BJ (cell line): ENCODE results near the gene SEC23IP. TPM values are rescaled to one million over a fixed set of nuclear protein-coding genes. Genes with fewer than 3 reads are reported as not detected.

ENCODE experiments used
- CTCF ChIA-PET: fragments of 350-600 bp; formaldehyde crosslinking; extraction: SDS; loops from one replicate; lab custom pipeline; 2021; ENCODE audit warnings: antibody characterized with exemption, inconsistent platforms; lab: Yijun Ruan, JAX
- POLR2A ChIA-PET: fragments of 300-600 bp; sonication (Branson Sonifier 250); formaldehyde crosslinking; extraction: SDS; loops from one replicate; lab custom pipeline; 2021; ENCODE audit warnings: antibody characterized with exemption; lab: Charles Lee
- DNase-seq: peaks from one replicate; pipeline ENCODE4 v3.0.0-alpha.2; 2011; ENCODE audit warnings: low read depth
- H3K27me3 ChIP-seq: 2 replicates; pipeline ENCODE4 v1.6.0; 2011; ENCODE audit warnings: low read length; ENCODE audit not compliant: control insufficient read depth, insufficient read depth
- H3K36me3 ChIP-seq: 2 replicates; pipeline ENCODE4 v1.5.1; 2011; ENCODE audit warnings: low read length; ENCODE audit not compliant: control insufficient read depth, insufficient read depth
- H3K4me3 ChIP-seq: 2 replicates; pipeline ENCODE4 v1.5.1; 2011; ENCODE audit warnings: low read depth, mild to moderate bottlenecking, control low read depth, low read length
- polyA plus RNA-seq: library from polyadenylated mRNA; depleted of rRNA; stranded (reverse); fragments of >200 nt; gene quantifications from 2 replicates; pipeline ENCODE4 v1.2.3, GENCODE V29; 2011
- TF ChIP-seq, protein P1 (sequence below): IDR thresholded peaks from 2 replicates; pipeline ENCODE4 v1.5.1; 2011; ENCODE audit warnings: low read depth, mild to moderate bottlenecking, control low read depth, inconsistent platforms, low read length, moderate library complexity; ENCODE audit not compliant: insufficient read depth

SEC23IP gene
- polyA plus RNA-seq, 1 experiment = 42.2 TPM

DNA sequence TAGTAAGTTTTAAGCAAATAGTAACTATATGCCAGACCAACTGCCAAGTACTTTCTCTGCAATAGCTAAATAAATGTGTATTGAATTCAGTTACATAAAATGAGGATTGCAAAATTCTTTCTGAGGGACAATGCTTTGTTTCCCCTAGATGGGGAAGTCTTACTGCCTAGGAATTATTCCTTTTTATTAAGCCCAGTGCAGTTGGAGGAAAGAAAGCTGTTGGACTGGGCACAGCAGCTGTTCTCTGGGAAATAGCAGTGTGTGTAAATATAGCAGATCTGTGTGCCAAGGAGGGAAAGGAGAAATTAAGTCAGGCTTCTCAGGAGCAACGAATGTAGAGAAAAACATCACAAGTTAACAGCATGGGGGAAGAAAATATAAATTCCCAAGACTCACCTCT, 77.1 kb downstream of the SEC23IP start:
- Histone ChIP-seq H3K36me3 (no peaks in the 10 kb centered on the region), H3K4me3 (no peak overlapping the region), H3K27me3 (no peaks in the 10 kb centered on the region)
- TF ChIP-seq, protein P1, sequence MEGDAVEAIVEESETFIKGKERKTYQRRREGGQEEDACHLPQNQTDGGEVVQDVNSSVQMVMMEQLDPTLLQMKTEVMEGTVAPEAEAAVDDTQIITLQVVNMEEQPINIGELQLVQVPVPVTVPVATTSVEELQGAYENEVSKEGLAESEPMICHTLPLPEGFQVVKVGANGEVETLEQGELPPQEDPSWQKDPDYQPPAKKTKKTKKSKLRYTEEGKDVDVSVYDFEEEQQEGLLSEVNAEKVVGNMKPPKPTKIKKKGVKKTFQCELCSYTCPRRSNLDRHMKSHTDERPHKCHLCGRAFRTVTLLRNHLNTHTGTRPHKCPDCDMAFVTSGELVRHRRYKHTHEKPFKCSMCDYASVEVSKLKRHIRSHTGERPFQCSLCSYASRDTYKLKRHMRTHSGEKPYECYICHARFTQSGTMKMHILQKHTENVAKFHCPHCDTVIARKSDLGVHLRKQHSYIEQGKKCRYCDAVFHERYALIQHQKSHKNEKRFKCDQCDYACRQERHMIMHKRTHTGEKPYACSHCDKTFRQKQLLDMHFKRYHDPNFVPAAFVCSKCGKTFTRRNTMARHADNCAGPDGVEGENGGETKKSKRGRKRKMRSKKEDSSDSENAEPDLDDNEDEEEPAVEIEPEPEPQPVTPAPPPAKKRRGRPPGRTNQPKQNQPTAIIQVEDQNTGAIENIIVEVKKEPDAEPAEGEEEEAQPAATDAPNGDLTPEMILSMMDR = no peak
- ChIA-PET POLR2A (no interaction called here), CTCF (no interaction called here)
- DNase-seq = no peak

DNA sequence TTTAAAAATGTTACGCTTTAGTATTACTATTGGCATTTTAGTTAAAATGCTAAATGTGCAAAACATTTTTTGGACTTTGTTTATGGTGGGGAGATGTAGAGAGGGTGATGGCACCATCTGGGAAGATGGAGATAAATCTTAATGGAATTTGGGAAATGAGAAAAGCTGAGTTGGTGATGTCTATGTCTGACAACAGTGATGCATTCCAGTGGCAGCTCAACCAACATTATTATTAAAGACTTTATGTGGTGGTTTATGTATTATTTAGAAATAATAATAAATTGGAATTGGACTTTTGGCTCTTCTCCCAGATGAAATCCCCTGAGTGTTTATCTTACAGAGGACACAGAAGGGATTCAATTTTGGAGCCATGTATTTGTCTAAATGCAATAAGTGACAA, 77.6 kb downstream of the SEC23IP start:
- no peaks in the 10 kb centered on the region for H3K36me3 ChIP-seq
- no peaks in the 10 kb centered on the region for H3K27me3 ChIP-seq
- TF ChIP-seq, protein P1 = no peak
- no peak overlapping the region for H3K4me3 ChIP-seq
- POLR2A ChIA-PET = no interaction called here
- CTCF ChIA-PET = no interaction called here
- no peak for DNase-seq

DNA sequence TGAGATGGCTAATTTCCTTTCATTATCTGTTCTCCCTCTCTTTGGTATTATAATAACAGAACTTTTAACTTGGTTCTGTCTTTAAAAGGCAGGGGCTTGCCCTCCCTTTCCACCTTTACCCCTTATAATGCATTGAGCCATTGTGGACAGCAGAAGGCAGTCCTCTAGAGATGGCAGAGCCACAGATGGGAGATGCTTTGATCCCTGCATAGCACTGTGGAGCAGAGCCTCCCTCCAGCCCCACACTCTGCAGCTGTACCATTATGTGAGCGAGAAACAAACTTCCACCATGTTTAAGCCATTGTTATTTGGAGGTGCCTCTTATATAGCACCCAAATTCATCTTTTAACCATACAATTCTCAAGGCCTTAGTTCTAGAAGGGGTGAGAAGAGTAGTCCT, 78.4 kb downstream of the SEC23IP start:
- ChIA-PET POLR2A (no interaction called here), CTCF (interaction anchor here (1.1 kb wide), 1 partner anchor 16 kb away, joined by 3 read pairs; no protein-coding TSS in a partner anchor)
- TF ChIP-seq, protein P1 = no peak
- no peak for DNase-seq
- Histone ChIP-seq H3K4me3 (no peak overlapping the region), H3K36me3 (no peaks in the 10 kb centered on the region), H3K27me3 (no peaks in the 10 kb centered on the region)

DNA sequence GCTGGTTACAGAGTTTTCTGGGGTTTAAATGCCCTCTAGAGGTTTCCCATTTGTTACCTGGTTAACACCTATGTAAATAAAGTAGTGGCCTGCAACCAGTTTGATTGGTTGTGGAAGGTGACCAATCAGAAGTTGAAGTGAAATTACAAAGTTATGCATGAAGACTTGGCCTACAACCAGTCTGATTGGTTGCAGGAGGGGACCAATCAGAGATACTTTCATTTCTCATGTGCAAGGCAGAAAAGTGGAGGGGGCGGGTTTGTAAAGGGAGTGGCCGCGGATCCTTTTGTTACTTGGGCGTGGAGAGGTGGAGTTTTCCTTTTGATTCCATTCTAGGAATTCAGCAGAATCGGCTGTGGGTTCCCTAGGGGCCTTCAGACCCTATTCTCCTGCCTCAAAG, 80.8 kb downstream of the SEC23IP start:
- Histone ChIP-seq H3K36me3 (no peaks in the 10 kb centered on the region), H3K27me3 (no peaks in the 10 kb centered on the region; the same call in 1 of the 2 replicates), H3K4me3 (no peak overlapping the region)
- no peak for DNase-seq
- CTCF ChIA-PET = interaction anchor here (0.6 kb wide), 1 partner anchor 288 kb away, joined by 3 read pairs; no protein-coding TSS in a partner anchor
- TF ChIP-seq, protein P1 = no peak
- POLR2A ChIA-PET = no interaction called here

DNA sequence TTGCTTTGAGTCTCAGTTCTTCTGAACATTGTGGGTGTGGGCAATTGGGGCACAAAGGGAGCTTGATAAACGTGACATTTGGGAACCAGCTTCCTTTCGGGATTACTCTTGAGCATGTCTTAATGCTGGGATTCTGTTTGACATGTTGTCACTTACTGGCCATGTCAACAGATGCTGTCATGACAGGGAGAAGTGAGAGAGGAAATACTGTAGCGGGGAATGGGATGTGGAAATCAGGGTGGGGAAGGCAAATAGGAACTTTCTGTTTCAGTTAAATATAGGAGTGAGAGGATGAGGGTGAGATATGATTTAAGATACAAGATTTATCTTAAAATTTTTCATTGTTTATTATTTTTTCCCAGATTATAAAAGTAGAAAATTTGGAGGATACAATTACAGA, 83.9 kb downstream of the SEC23IP start:
- DNase-seq = no peak
- POLR2A ChIA-PET = no interaction called here
- Histone ChIP-seq H3K36me3 (no peaks in the 10 kb centered on the region), H3K4me3 (no peak overlapping the region), H3K27me3 (no peaks in the 10 kb centered on the region; the same call in 1 of the 2 replicates)
- TF ChIP-seq, protein P1 = no peak
- CTCF ChIA-PET = no interaction called here
